ENCODE data around the gene FHOD3.

- TF ChIP-seq CTCF (IDR thresholded peaks at IDR 0.05; ENCODE audit: insufficient read depth, low read depth, low read length), result no peak
- no peak for TF ChIP-seq EZH2 (IDR thresholded peaks at IDR 0.05; ENCODE audit: insufficient read depth, low read length)
Observed at GRCh38 chr18:36375118-36375517, 77.6 kb downstream of the FHOD3 start.
